HuH-7 (cell line): Measurements from ENCODE around the gene ETV5.

Experiments used
- DNase-seq: peaks from one replicate; pipeline ENCODE4 v3.0.0; 2011; ENCODE audit warnings: low spot score

The ETV5 gene

GRCh38 chr3:186123012-186123411 lies 14.1 kb upstream of the ETV5 start:
- DNase-seq = no peak

- DNase-seq = no peak
These were observed 13.1 kb upstream of the ETV5 start for GRCh38 chr3:186121968-186122367.

- no peak for DNase-seq
These were observed 12.4 kb upstream of the ETV5 start for GRCh38 chr3:186121278-186121677.

GRCh38 chr3:186119499-186119898 lies 10.6 kb upstream of the ETV5 start:
- DNase-seq = no peak

- DNase-seq = no peak
These were observed 9.8 kb upstream of the ETV5 start for GRCh38 chr3:186118692-186119091.

GRCh38 chr3:186117521-186118134 lies 8.7 kb upstream of the ETV5 start:
- DNase-seq = no peak

GRCh38 chr3:186115239-186115996 lies 6.5 kb upstream of the ETV5 start:
- DNase-seq = no peak

GRCh38 chr3:186110975-186111974 lies 2.4 kb upstream of the ETV5 start:
- DNase-seq = no peak

GRCh38 chr3:186109897-186110803 lies 1.3 kb upstream of the ETV5 start:
- peak; percentile 33 for DNase-seq

- peak; percentile 69 for DNase-seq
These were observed 566 bp downstream of the ETV5 start for GRCh38 chr3:186108106-186108940.

- peak; percentile 75 for DNase-seq
These were observed 1.4 kb downstream of the ETV5 start for GRCh38 chr3:186107215-186108105.

- peak; percentile 45 for DNase-seq
These were observed 3.3 kb downstream of the ETV5 start for GRCh38 chr3:186105543-186105942.

- no peak for DNase-seq
These were observed 6.2 kb downstream of the ETV5 start for GRCh38 chr3:186102687-186103086.

- no peak for DNase-seq
These were observed 8.5 kb downstream of the ETV5 start for GRCh38 chr3:186100398-186100797.

GRCh38 chr3:186099178-186099577 lies 9.7 kb downstream of the ETV5 start:
- no peak for DNase-seq

GRCh38 chr3:186098740-186099139 lies 10.1 kb downstream of the ETV5 start:
- no peak for DNase-seq

GRCh38 chr3:186097663-186098451 lies 11.0 kb downstream of the ETV5 start:
- peak; percentile 80 for DNase-seq

GRCh38 chr3:186097317-186097662 lies 11.6 kb downstream of the ETV5 start:
- no peak for DNase-seq

GRCh38 chr3:186096290-186096689 lies 12.6 kb downstream of the ETV5 start:
- no peak for DNase-seq
